ES-I3 (cell line): Measurements from ENCODE around the gene NOD2.

ENCODE experiments used
- H3K36me3 ChIP-seq: 2 replicates; pipeline ENCODE4 v1.6.1; 2013; ENCODE audit warnings: mild to moderate bottlenecking, low read length, control low read depth, moderate library complexity; ENCODE audit not compliant: insufficient read depth
- H3K4me1 ChIP-seq: 2 replicates; pipeline ENCODE4 v1.6.1; 2013; ENCODE audit warnings: mild to moderate bottlenecking, control low read depth, low read length; ENCODE audit not compliant: insufficient read depth
- H3K9ac ChIP-seq: 2 replicates; pipeline ENCODE4 v1.6.1; 2013; ENCODE audit warnings: low read depth, mild to moderate bottlenecking, low read length, moderate library complexity
- H3K9me3 ChIP-seq: 2 replicates; pipeline ENCODE4 v1.6.1; 2013; ENCODE audit warnings: mild to moderate bottlenecking, low read length, moderate library complexity; ENCODE audit not compliant: control insufficient read depth, insufficient read depth

Gene NOD2

DNA sequence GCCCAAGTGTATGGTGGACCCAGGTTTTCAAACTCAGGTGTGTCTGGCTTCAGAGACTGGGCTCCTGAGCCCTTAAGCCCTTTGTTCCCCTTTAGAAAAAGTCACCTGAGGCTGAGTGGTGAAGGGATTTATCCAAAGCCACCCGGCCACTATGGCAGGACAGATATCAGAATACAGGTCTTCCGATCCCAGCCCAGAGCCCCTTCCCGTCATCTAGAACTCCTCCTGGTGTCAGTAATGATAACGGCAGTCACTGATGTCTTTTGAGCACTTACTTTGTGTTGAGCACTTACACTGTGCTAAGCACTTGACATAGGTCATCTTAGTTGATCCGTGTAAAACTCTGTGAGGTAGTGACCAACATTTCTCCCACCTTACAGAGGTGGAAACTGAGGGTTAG lies 16.6 kb downstream of the NOD2 start:
- peaks cover 6% of the 10 kb centered on the region; the same call in 1 of the 2 replicates for H3K4me1 ChIP-seq
- no peak overlapping the region for H3K9ac ChIP-seq
- H3K9me3 ChIP-seq = peaks cover 5% of the 10 kb centered on the region; the same call in 1 of the 2 replicates
- no peaks in the 10 kb centered on the region for H3K36me3 ChIP-seq

DNA sequence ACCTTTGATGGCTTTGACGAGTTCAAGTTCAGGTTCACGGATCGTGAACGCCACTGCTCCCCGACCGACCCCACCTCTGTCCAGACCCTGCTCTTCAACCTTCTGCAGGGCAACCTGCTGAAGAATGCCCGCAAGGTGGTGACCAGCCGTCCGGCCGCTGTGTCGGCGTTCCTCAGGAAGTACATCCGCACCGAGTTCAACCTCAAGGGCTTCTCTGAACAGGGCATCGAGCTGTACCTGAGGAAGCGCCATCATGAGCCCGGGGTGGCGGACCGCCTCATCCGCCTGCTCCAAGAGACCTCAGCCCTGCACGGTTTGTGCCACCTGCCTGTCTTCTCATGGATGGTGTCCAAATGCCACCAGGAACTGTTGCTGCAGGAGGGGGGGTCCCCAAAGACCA lies 17.6 kb downstream of the NOD2 start:
- H3K36me3 ChIP-seq = no peaks in the 10 kb centered on the region

DNA sequence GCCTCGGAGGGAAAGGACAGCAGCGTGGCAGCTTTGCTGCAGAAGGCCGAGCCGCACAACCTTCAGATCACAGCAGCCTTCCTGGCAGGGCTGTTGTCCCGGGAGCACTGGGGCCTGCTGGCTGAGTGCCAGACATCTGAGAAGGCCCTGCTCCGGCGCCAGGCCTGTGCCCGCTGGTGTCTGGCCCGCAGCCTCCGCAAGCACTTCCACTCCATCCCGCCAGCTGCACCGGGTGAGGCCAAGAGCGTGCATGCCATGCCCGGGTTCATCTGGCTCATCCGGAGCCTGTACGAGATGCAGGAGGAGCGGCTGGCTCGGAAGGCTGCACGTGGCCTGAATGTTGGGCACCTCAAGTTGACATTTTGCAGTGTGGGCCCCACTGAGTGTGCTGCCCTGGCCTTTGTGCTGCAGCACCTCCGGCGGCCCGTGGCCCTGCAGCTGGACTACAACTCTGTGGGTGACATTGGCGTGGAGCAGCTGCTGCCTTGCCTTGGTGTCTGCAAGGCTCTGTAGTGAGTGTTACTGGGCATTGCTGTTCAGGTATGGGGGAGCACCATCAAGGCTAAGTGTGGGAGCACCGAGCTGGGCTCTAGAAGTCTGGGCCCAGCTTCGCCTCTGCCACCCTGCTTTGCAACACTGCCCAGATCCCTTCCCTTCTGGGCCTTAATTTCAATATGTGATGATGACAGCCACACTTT lies 18.6 kb downstream of the NOD2 start:
- Histone ChIP-seq H3K9ac (no peak overlapping the region), H3K36me3 (no peaks in the 10 kb centered on the region), H3K4me1 (peaks cover 6% of the 10 kb centered on the region; the same call in 1 of the 2 replicates), H3K9me3 (no peaks in the 10 kb centered on the region)

More for the DNA sequence above, 17.6 kb downstream of the NOD2 start:
- Histone ChIP-seq H3K9ac (no peak overlapping the region), H3K9me3 (no peaks in the 10 kb centered on the region), H3K4me1 (peaks cover 6% of the 10 kb centered on the region; the same call in 1 of the 2 replicates)

DNA sequence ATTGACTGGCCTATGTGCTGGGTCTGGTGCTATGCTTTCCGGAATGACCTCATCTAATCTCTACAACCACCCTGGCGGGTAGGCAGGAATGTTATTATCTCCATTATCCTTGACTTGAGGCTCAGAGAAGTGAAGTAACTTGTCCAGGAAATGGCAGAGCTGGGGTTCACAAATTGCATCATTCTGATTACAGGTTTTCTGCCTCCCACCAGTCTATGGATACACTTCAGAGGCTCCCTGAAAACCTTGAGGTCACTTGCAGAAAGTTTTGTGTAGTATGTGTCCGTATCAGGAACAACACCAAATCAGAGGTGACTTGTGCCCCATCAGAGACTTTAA lies 19.1 kb downstream of the NOD2 start:
- no peaks in the 10 kb centered on the region for H3K9me3 ChIP-seq
- no peak overlapping the region for H3K9ac ChIP-seq
- H3K4me1 ChIP-seq = peaks cover 6% of the 10 kb centered on the region; the same call in 1 of the 2 replicates
- no peaks in the 10 kb centered on the region for H3K36me3 ChIP-seq

DNA sequence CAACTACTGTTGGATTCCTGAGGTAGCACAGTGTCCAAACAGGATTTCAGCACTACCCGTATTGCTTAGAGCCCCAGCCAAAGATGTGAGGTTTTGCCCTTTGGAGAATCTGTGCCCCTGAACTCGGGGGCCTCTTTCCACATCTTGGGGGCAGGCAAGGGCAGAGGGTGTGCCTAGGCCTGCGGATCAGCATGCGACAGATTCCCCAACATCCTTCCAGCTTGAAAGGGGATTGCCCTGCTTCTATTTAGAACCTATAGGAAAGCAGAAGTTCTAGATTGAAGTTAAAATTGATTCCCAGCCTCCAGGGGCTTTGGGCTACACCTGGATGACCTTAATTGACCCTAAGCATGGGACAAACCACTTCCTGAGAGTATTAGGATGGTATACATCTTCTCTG lies 19.6 kb downstream of the NOD2 start:
- Histone ChIP-seq H3K36me3 (no peaks in the 10 kb centered on the region), H3K9me3 (no peaks in the 10 kb centered on the region), H3K9ac (no peak overlapping the region), H3K4me1 (peaks cover 6% of the 10 kb centered on the region; the same call in 1 of the 2 replicates)

DNA sequence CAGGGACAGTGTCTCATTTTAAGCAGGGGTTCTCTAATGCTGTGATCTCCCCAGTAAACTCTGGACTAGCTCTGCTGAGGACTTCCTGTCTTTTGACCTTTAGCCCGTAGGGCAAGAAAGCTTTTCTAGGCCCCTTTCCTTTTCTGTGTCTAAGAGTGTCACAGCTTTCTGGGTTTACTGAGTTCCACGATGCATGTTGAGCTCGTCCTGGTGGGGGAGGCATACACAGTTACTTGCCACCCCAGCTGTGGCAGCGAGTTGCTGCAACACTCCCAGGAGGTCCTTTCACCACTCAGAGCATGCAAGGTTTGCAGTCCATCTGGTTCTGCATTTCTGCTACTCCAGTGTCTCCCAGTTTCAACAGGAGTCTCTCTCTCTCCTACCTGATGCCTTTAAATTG lies 23.7 kb downstream of the NOD2 start:
- Histone ChIP-seq H3K36me3 (no peaks in the 10 kb centered on the region), H3K9ac (no peak overlapping the region), H3K4me1 (peaks cover 6% of the 10 kb centered on the region; the same call in 1 of the 2 replicates), H3K9me3 (no peaks in the 10 kb centered on the region)

DNA sequence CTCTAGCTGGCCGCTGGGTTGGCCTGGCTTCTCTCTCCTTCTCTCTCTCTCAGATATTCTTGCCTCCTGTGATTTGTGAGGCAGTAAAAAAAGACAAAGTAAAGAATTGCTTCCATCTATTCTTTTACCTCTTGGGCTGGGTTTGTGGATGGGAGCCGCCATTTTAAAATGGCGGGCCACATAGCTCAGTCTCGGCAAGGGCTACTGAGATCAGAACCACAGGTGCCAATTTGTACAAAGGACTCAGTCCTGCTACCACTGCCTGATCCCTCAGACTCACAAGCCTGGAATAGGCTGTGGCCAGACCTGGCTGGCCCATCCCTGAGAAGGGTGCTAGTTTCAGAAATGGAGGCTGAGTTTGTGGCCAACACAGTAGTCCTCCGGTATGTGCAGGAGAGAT lies 24.1 kb downstream of the NOD2 start:
- Histone ChIP-seq H3K4me1 (peaks cover 6% of the 10 kb centered on the region; the same call in 1 of the 2 replicates), H3K9me3 (no peaks in the 10 kb centered on the region), H3K36me3 (no peaks in the 10 kb centered on the region), H3K9ac (no peak overlapping the region)

DNA sequence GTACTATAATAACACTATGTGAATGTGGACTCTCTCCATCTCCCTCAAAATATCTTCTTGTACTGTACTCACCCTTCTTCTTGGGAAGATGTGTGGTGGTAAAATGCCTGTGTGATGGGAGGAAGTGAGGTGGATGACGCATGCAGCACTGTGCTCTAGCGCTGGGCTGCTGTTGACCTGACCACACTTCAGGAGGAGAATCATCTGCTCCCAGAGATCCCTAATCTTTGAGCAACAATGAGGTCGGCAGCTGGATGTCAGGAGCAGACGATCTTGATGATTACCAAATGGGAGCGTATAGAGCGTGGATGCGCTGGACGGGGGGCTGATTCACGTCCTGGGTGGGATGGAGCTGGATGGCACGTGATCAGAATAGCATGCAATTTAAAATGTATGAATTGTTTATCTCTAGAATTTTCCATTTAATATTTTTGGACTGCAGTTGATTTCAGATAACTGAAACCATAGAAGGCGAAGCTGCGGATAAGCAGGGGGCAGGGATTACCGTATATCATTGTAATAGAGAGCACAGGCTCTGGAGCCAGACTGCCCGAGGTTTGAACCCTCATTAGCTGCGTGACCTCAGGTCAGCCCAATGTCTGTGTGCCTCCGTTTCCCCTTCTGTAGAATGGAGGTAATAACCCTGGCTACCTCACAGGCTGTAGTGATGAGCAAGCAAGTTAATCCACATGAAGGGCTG lies 24.8 kb downstream of the NOD2 start:
- Histone ChIP-seq H3K4me1 (peaks cover 6% of the 10 kb centered on the region; the same call in 1 of the 2 replicates), H3K36me3 (no peaks in the 10 kb centered on the region), H3K9ac (no peak overlapping the region), H3K9me3 (no peaks in the 10 kb centered on the region)

DNA sequence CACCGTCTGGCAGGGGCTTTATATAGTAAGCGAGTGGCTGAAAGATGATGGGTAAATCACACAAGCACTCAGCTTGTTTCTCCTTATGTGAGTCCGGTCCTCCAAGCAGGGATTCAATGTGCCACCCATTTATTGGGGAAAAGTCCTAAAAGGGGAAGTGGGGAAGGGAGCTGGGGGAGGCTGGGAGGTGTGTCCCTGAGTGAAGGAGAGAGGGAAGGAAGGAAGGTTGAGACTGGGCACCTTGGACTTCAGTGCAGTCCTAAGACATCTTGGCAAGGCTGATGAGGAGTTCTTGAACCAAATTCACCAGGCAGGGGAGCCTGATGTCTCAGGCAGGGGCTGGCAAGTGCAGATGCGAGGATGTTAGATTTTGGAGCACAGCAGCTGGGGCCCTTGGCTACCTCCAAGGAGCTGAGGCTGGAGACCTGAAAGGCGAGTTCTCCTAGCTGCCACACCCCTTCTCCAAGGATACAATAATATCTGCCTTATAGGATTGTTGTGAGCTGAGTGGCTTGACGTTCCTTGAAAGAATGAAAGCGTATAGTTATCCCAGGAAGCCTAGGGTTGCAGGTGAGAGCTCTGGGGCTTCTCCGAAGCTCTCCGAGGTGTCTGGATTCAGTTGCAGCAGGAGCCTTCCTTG lies 25.5 kb downstream of the NOD2 start:
- Histone ChIP-seq H3K9me3 (no peaks in the 10 kb centered on the region), H3K4me1 (peaks cover 3% of the 10 kb centered on the region; the same call in 1 of the 2 replicates), H3K9ac (no peak overlapping the region), H3K36me3 (no peaks in the 10 kb centered on the region)

DNA sequence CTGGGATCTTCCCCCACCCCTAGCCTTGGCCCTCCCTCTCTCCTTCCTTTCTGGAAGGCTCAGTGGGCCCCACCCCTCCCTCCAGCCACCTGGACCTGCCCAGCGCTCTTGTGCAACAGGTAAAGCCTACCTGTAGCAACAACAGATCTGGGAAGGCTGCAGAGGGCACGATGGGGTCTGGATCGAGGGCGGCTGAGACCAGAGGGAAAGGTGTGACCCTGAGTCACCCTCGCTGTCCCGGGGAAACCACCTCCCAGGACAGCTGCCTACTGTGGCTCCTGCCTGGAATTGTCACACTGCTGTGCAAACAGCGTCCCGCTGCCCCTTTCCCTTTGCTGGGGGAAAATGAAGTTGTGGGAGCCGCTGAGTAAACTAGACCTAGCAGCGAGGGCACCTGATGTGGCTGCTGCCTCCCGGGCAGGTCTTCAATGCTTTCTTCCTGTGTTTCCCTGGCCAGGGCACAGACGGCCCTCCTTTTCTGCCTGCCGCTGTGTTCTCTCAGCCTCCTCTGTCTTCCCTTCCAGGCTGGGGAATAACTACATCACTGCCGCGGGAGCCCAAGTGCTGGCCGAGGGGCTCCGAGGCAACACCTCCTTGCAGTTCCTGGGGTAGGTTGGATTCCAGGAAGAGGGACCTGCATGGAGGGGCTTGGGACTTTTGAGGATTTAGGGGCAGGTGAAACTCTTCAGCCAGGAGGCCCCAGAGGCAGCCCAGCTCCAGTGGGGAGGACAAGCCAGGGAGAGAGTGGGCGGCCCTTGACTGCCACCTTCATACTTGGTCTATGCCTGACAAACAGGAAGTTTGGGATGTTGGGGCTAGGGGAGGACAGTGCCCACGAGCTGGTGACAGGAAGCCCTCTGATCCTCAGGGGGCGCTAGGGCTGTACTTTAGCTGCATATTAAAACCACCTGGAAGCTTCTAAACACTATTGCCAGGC lies 26.3 kb downstream of the NOD2 start:
- Histone ChIP-seq H3K9me3 (no peaks in the 10 kb centered on the region), H3K36me3 (no peaks in the 10 kb centered on the region), H3K4me1 (no peaks in the 10 kb centered on the region), H3K9ac (no peak overlapping the region)

DNA sequence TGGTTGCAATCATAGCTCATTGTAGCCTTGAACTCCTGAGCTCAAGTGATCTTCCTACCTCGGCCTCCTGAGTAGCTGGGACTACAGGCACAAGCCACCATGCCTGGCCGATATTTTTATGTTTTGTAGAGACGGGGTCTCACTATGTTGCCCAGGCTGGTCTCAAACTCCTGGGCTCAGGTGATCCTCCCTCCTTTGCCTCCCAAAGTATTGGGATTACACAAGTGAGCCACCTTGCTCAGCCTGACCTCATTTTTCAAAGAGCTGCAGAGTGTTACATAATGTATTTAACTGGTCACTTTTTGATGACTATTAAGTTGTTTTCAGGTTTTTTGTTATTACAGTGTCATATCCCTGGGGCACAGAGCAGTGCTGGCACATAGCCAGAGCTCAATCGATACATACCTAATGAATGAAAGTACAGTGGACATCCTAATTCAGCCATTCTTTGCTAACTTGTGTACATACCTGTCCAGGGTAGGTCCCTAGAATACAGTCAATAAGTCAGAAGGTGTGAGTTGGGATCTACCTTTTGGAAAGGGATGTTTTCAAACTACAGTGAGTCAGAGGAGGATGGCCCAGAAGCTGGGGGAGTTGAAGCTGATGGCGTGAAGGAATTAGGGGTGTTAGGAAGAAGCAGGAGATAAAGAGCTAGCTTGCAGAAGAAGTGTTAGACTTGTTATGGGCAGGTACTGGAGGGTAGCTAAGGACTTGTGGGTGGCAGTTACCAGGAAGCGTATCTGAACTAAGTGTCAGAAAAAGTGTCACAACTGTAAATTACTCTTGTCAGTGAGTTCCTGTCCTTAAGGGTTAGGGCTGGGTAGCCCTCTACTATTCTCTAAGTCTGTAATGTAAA lies 28.4 kb downstream of the NOD2 start:
- Histone ChIP-seq H3K36me3 (no peaks in the 10 kb centered on the region), H3K9me3 (no peaks in the 10 kb centered on the region), H3K9ac (no peak overlapping the region), H3K4me1 (no peaks in the 10 kb centered on the region)

DNA sequence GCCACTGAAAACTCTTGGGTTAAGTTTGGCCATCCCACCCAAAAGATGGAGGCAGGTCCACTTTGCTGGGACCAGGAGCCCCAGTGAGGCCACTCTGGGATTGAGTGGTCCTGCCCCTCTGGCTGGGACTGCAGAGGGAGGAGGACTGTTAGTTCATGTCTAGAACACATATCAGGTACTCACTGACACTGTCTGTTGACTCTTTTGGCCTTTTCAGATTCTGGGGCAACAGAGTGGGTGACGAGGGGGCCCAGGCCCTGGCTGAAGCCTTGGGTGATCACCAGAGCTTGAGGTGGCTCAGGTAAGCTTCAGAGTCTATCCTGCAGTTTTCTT lies 29.0 kb downstream of the NOD2 start:
- no peaks in the 10 kb centered on the region for H3K36me3 ChIP-seq

DNA sequence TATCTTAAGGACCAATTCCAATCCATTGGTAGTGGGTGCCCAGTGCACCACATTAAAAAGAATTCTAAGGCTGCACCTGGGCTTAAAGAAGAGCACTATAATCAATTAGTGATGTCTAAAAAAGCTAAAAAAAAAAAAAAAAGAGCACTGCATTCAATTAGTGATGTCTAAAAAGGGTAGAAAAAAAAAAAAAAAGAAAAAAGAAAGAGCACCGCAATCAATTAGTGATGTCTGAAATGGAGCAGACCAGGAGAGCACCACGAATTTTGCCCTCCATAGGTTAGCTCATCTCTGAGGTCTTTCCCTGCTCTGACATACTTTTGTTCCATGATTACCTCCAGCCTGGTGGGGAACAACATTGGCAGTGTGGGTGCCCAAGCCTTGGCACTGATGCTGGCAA lies 29.6 kb downstream of the NOD2 start:
- Histone ChIP-seq H3K9me3 (no peaks in the 10 kb centered on the region), H3K9ac (no peak overlapping the region), H3K4me1 (no peaks in the 10 kb centered on the region), H3K36me3 (no peaks in the 10 kb centered on the region)

More for the DNA sequence above, 29.0 kb downstream of the NOD2 start:
- Histone ChIP-seq H3K9me3 (no peaks in the 10 kb centered on the region), H3K4me1 (no peaks in the 10 kb centered on the region), H3K9ac (no peak overlapping the region)
